Esophagus squamous epithelium (tissue), 5 donors: ENCODE measurements around the gene CRYBG1. TPM values are rescaled to one million over a fixed set of nuclear protein-coding genes. Genes with fewer than 3 reads are reported as not detected.

Source experiments
- DNase-seq: peaks from one replicate; lab custom pipeline; 2025; lab: John Stamatoyannopoulos, UW
- H3K27ac ChIP-seq, 4 donors: fragments of 200-600 bp; sonication (generic); one replicate each; pipeline ENCODE4 v1.5.1; 2016 to 2019; ENCODE audit warnings: mild to moderate bottlenecking in 1 of 4
- H3K27me3 ChIP-seq, 4 donors: fragments of 200-600 bp; sonication (generic); 1 replicate in 3 of 4; 2 replicates in 1 of 4; pipeline versions ENCODE4 v1.5.1 to v1.6.0; 2017 to 2021; ENCODE audit warnings: antibody characterized with exemption in 1 of 4
- H3K36me3 ChIP-seq, 3 donors: fragments of 200-600 bp; sonication (generic); one replicate each; pipeline ENCODE4 v1.5.1; 2016 to 2019
- H3K4me1 ChIP-seq, 3 donors: fragments of 200-600 bp; sonication (generic); one replicate each; pipeline ENCODE4 v1.5.1; 2017 to 2019
- H3K4me3 ChIP-seq, 4 donors: fragments of 200-600 bp; sonication (generic); 1 replicate in 3 of 4; 2 replicates in 1 of 4; pipeline ENCODE4 v1.5.1; 2016 to 2019; ENCODE audit warnings: mild to moderate bottlenecking in 2 of 4, moderate library complexity in 1 of 4
- H3K9me3 ChIP-seq, 3 donors: fragments of 200-600 bp; sonication (generic); one replicate each; pipeline ENCODE4 v1.5.1; 2016 to 2019
- CTCF ChIP-seq, 6 experiments: fragments of 450-650 bp in 4 of 6; fragments of 200-600 bp in 2 of 6; sonication (generic) in 2 of 6; IDR thresholded peaks; one replicate each; pipeline ENCODE4 v1.5.1; 2016 to 2019; ENCODE audit warnings: antibody characterized with exemption in 6 of 6, mild to moderate bottlenecking in 4 of 6, moderate library complexity in 4 of 6
- POLR2A ChIP-seq, 4 donors: fragments of 450-650 bp; IDR thresholded peaks; one replicate each; pipeline ENCODE4 v1.6.1; 2017; ENCODE audit warnings: antibody characterized with exemption in 4 of 4, mild to moderate bottlenecking in 4 of 4, moderate library complexity in 3 of 4
- WGBS, 2 donors: methylation state at CpG; one replicate each; pipeline ENCODE4 v1.1.5; 2018; 5-methylcytosine and 5-hydroxymethylcytosine counted together
- intact Hi-C: fragments of 100-400 bp; cut with DNase I; formaldehyde crosslinking; loops from one replicate; pipeline ENCODE4 v1.15.0; 2022
- small RNA-seq, 4 donors: library from RNA; depleted of rRNA; stranded (forward); fragments of <200 nt; gene quantifications; one replicate each; pipeline ENCODE3, GENCODE V24; 2016
- total RNA-seq, 4 donors: library from RNA; depleted of rRNA; stranded (reverse); fragments of >200 nt; gene quantifications; one replicate each; pipeline ENCODE4 v1.1.0, GENCODE V29; 2016
- donor health status: DM: yes; HTN: yes; CAD: no.

CRYBG1 gene
- total RNA-seq, 4 donors from 2014 or later: 119 to 185 (median 153) TPM

- no peaks in the 10 kb centered on the region for H3K27me3 ChIP-seq
- no peaks in the 10 kb centered on the region for H3K9me3 ChIP-seq
- no peak overlapping the region for H3K4me3 ChIP-seq
- H3K27ac ChIP-seq: no peak overlapping the region
- no peak for TF ChIP-seq POLR2A (IDR thresholded peaks at IDR 0.05)
- no peak for TF ChIP-seq CTCF (IDR thresholded peaks at IDR 0.05)
- DNase-seq: no peak
- no peaks in the 10 kb centered on the region for H3K4me1 ChIP-seq
- intact Hi-C loops: no loop called here
- peaks cover 0 to 33% (median 0%) of the 10 kb centered on the region in 3 donors for H3K36me3 ChIP-seq
These were observed 256.8 kb downstream of the CRYBG1 start for GRCh38 chr6:106617302-106617701.

DNA sequence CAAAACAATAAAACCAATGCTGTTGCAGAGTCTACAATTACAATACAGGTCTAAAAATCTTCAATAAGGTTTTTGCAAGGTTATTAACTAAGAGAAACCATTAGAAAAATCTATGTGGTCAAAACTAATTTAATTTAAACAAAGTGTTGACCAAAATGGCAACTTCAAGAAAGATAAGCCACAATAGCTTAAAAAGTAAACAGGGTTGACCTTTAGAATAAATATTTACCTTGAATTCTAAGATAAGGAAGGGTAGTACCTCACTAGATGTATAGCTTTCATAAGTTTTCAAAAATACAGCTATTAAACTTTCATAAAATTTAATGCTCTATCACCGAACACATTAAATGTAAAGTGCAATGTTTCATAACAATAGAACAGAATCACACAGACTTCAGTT is 257.3 kb downstream of the CRYBG1 start:
- Histone ChIP-seq H3K4me1 (no peaks in the 10 kb centered on the region), H3K27me3 (no peaks in the 10 kb centered on the region), H3K27ac (no peak overlapping the region), H3K36me3 (peaks cover 0 to 37% (median 0%) of the 10 kb centered on the region in 3 donors), H3K9me3 (no peaks in the 10 kb centered on the region), H3K4me3 (no peak overlapping the region)
- WGBS, 2 donors: 88 to 97% methylated on average over 1 of the region's 1 CpG
- no peak for TF ChIP-seq POLR2A (IDR thresholded peaks at IDR 0.05)
- no peak for TF ChIP-seq CTCF (IDR thresholded peaks at IDR 0.05)
- intact Hi-C loops: no loop called here
- no peak for DNase-seq

GRCh38 chr6:106618324-106618723 is 257.8 kb downstream of the CRYBG1 start:
- H3K4me1 ChIP-seq: no peaks in the 10 kb centered on the region
- no peak overlapping the region for H3K27ac ChIP-seq
- no peak for DNase-seq
- peaks cover 0 to 33% (median 0%) of the 10 kb centered on the region in 3 donors for H3K36me3 ChIP-seq
- WGBS, 2 donors: 71 to 77% methylated on average over 3 of the region's 3 CpGs
- intact Hi-C loops: no loop called here
- TF ChIP-seq POLR2A (IDR thresholded peaks at IDR 0.05): no peak
- no peak for TF ChIP-seq CTCF (IDR thresholded peaks at IDR 0.05)
- no peaks in the 10 kb centered on the region for H3K9me3 ChIP-seq
- no peaks in the 10 kb centered on the region for H3K27me3 ChIP-seq
- no peak overlapping the region for H3K4me3 ChIP-seq

GRCh38 chr6:106619223-106619622 is 258.7 kb downstream of the CRYBG1 start:
- Histone ChIP-seq H3K4me3 (no peak overlapping the region), H3K27ac (no peak overlapping the region), H3K36me3 (peaks cover 0 to 28% (median 0%) of the 10 kb centered on the region in 3 donors), H3K4me1 (no peaks in the 10 kb centered on the region), H3K9me3 (no peaks in the 10 kb centered on the region), H3K27me3 (no peaks in the 10 kb centered on the region)
- intact Hi-C loops: no loop called here
- DNase-seq: no peak
- WGBS, 2 donors: 71 to 83% methylated on average over 1 of the region's 1 CpG
- TF ChIP-seq POLR2A (IDR thresholded peaks at IDR 0.05): no peak

DNA sequence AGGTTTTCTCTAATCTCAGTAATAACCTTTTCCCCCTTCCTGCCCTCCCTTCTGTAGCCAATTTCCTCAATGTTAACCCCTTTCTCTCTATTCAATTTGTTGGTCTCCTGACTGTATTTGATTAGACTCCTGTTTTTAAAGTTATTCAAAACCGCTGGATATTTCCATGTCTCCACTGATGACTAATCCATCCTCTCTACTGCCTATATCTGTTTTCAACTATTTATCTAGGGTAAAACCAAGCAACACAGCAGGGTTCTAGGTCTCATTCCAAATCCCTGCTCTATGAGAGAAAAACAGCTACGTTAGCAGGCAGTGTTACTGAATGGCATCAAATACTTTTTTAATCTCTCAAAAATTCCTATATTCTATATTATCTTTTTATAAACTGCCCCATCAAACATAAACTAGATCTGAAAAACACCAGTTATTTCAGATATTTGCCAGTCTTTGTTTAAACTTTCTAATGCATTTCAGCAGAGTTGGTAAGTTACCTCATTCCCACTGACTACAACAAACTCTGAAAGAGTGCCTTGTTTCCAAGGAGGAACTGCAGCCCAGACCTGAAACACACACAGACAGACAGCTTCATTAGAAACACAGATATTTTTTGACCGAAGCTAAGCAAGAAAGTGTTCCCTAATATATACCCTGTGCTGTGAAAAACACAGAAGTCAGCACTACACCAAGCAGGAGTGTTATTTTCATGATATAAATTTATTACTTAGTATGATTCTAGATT is 260.6 kb downstream of the CRYBG1 start:
- no peaks in the 10 kb centered on the region for H3K9me3 ChIP-seq
- H3K27ac ChIP-seq: no peak overlapping the region
- no peak for DNase-seq
- H3K4me1 ChIP-seq: no peaks in the 10 kb centered on the region
- peaks cover 0 to 16% (median 0%) of the 10 kb centered on the region in 3 donors for H3K36me3 ChIP-seq
- WGBS, 2 donors: 67 to 83% methylated on average over 2 to 3 of the region's 3 CpGs
- H3K4me3 ChIP-seq: no peak overlapping the region
- TF ChIP-seq CTCF (IDR thresholded peaks at IDR 0.05): no peak
- TF ChIP-seq POLR2A (IDR thresholded peaks at IDR 0.05): no peak
- H3K27me3 ChIP-seq: no peaks in the 10 kb centered on the region
- intact Hi-C loops: no loop called here

Small RNA genes lying within 50 kb of the gene (small RNA-seq; reads per million reads assigned to genes)
- 0 reads per million in 4 donors for gene RF00019
- 0.36 to 0.74 (median 0.42) reads per million in 4 donors for gene RNA5SP211
- 0 reads per million in 4 donors for gene RNU6-527P

Other genes starting within 250 kb of the CRYBG1 start
- gene ATG5, start 35.0 kb upstream of the CRYBG1 start, total RNA-seq: 10 to 100 TPM; 14.6 to 34.9 (median 25.3) TPM